H1 (cell line): ENCODE results near the gene CYP27B1. TPM values are rescaled to one million over a fixed set of nuclear protein-coding genes. Genes with fewer than 3 reads are reported as not detected.

Source experiments
- CTCF ChIA-PET: fragments of 300-600 bp; sonication (Branson Sonifier 250); formaldehyde crosslinking; loops from one replicate; lab custom pipeline; 2021; ENCODE audit not compliant: partially characterized antibody; lab: Charles Lee
- POLR2A ChIA-PET: fragments of 300-600 bp; sonication (Branson Sonifier 250); formaldehyde crosslinking; loops from one replicate; lab custom pipeline; 2021; ENCODE audit warnings: inconsistent platforms; ENCODE audit not compliant: partially characterized antibody; lab: Charles Lee
- DNase-seq, 2 experiments: peaks; one replicate each; pipeline versions ENCODE4 v3.0.0 to v3.0.0-alpha.2; 2010 to 2022; ENCODE audit warnings: low spot score in 2 of 2, low read depth in 1 of 2, mixed read lengths in 1 of 2
- FAIRE-seq: peaks from 2 replicates; lab custom pipeline; 2011; peaks lifted over from hg19 to GRCh38; lab: Jason Lieb, UNC
- H2AFZ ChIP-seq: 2 replicates; pipeline ENCODE4 v1.8.1; 2012; ENCODE audit warnings: low read length, inconsistent platforms
- H2AK5ac ChIP-seq: 2 replicates; pipeline ENCODE4 v1.6.1; 2013; ENCODE audit warnings: low read depth, low read length
- H2BK120ac ChIP-seq: replicated peaks from 2 replicates; pipeline ENCODE3; 2013; ENCODE audit warnings: low read depth, low read length, inconsistent platforms
- H2BK12ac ChIP-seq: 2 replicates; pipeline ENCODE4 v1.6.1; 2013; ENCODE audit warnings: low read depth, low read length
- H2BK15ac ChIP-seq: 2 replicates; pipeline ENCODE4 v1.6.1; 2013; ENCODE audit warnings: low read length
- H2BK20ac ChIP-seq: 2 replicates; pipeline ENCODE4 v1.6.1; 2013; ENCODE audit warnings: low read length
- H2BK5ac ChIP-seq: 2 replicates; pipeline ENCODE4 v1.6.1; 2013; ENCODE audit warnings: low read depth, low read length
- H3K14ac ChIP-seq: 2 replicates; pipeline ENCODE4 v1.6.1; 2013; ENCODE audit warnings: inconsistent platforms; ENCODE audit not compliant: insufficient read length
- H3K18ac ChIP-seq: 2 replicates; pipeline ENCODE4 v1.6.1; 2013; ENCODE audit warnings: low read length; ENCODE audit errors: extremely low read depth
- H3K23ac ChIP-seq: 2 replicates; pipeline ENCODE4 v1.6.1; 2013; ENCODE audit warnings: inconsistent platforms; ENCODE audit not compliant: insufficient read length
- H3K23me2 ChIP-seq: 2 replicates; pipeline ENCODE4 v1.6.1; 2013; ENCODE audit warnings: low read depth, low read length
- H3K27ac ChIP-seq: 2 replicates; pipeline ENCODE4 v1.6.1; 2011; ENCODE audit warnings: low read depth, low read length, inconsistent platforms
- H3K27me3 ChIP-seq, 4 experiments: replicated peaks in 1 of 4; 1 replicate in 1 of 4; 2 replicates in 3 of 4; pipeline versions ENCODE4 v1.6.1 to v1.8.1; 2011 to 2013; ENCODE audit warnings: low read length in 3 of 4, mild to moderate bottlenecking in 3 of 4, inconsistent platforms in 2 of 4, mixed read lengths in 2 of 4, moderate library complexity in 1 of 4; ENCODE audit not compliant: control insufficient read depth in 3 of 4, insufficient read depth in 3 of 4; ENCODE audit errors: extremely low read depth in 1 of 4
- H3K36me3 ChIP-seq, 4 experiments: 2 replicates each; pipeline versions ENCODE4 v1.6.1 to v1.8.1; 2011 to 2013; ENCODE audit warnings: mild to moderate bottlenecking in 4 of 4, low read length in 3 of 4, moderate library complexity in 2 of 4, control low read depth in 1 of 4, inconsistent platforms in 1 of 4; ENCODE audit not compliant: insufficient read depth in 4 of 4, control insufficient read depth in 2 of 4
- H3K4ac ChIP-seq: replicated peaks from 2 replicates; pipeline ENCODE3; 2013; ENCODE audit warnings: low read length, low read depth, mixed read lengths, inconsistent platforms; ENCODE audit not compliant: insufficient read length
- H3K4me1 ChIP-seq, 4 experiments: replicated peaks in 1 of 4; 1 replicate in 1 of 4; 2 replicates in 3 of 4; pipeline versions ENCODE4 v1.6.1 to v1.8.1; 2011 to 2013; ENCODE audit warnings: low read length in 3 of 4, inconsistent platforms in 2 of 4, mixed read lengths in 1 of 4; ENCODE audit not compliant: insufficient read depth in 4 of 4, control insufficient read depth in 3 of 4
- H3K4me2 ChIP-seq, 2 experiments: 2 replicates each; pipeline versions ENCODE4 v1.6.1 to v1.8.1; 2011 to 2013; ENCODE audit warnings: low read depth in 2 of 2, low read length in 2 of 2, control low read depth in 1 of 2, inconsistent platforms in 1 of 2, mild to moderate bottlenecking in 1 of 2; ENCODE audit not compliant: insufficient read depth in 1 of 2
- H3K4me3 ChIP-seq, 4 experiments: fragments of 200-600, 300-600 bp in 1 of 4; sonication (generic), shearing (Covaris generic), sonication (Bioruptor Twin) in 1 of 4; 2 replicates each; pipeline versions ENCODE4 v1.5.1 to v1.8.1; 2011 to 2016; ENCODE audit warnings: low read length in 4 of 4, low read depth in 3 of 4, control low read depth in 2 of 4, inconsistent platforms in 2 of 4, mild to moderate bottlenecking in 2 of 4, mixed read lengths in 1 of 4, moderate library complexity in 1 of 4; ENCODE audit not compliant: insufficient read depth in 2 of 4; ENCODE audit errors: extremely low read depth in 1 of 4
- H3K56ac ChIP-seq: replicated peaks from 2 replicates; pipeline ENCODE3; 2013; ENCODE audit warnings: low read depth, mild to moderate bottlenecking, mixed read lengths, low read length, inconsistent platforms; ENCODE audit not compliant: insufficient read length
- H3K79me1 ChIP-seq: 2 replicates; pipeline ENCODE4 v1.6.1; 2013; ENCODE audit warnings: low read depth, low read length, control low read depth
- H3K79me2 ChIP-seq, 2 experiments: 2 replicates each; pipeline versions ENCODE4 v1.6.1 to v1.8.1; 2012 to 2013; ENCODE audit warnings: low read length in 2 of 2, mild to moderate bottlenecking in 2 of 2, inconsistent platforms in 1 of 2; ENCODE audit not compliant: insufficient read depth in 2 of 2, control insufficient read depth in 1 of 2
- H3K9ac ChIP-seq, 4 experiments: replicated peaks in 1 of 4; 1 replicate in 1 of 4; 2 replicates in 3 of 4; pipeline versions ENCODE4 v1.6.1 to v1.8.1; 2011 to 2013; ENCODE audit warnings: low read depth in 3 of 4, low read length in 3 of 4, control low read depth in 2 of 4, mild to moderate bottlenecking in 2 of 4, moderate library complexity in 2 of 4, inconsistent platforms in 1 of 4; ENCODE audit errors: extremely low read depth in 1 of 4
- H3K9me3 ChIP-seq, 2 experiments: 2 replicates each; pipeline versions ENCODE4 v1.6.1 to v1.8.1; 2012 to 2013; ENCODE audit warnings: mild to moderate bottlenecking in 2 of 2, moderate library complexity in 2 of 2, control low read depth in 1 of 2, inconsistent platforms in 1 of 2, low read depth in 1 of 2, low read length in 1 of 2, mixed read lengths in 1 of 2; ENCODE audit not compliant: insufficient read depth in 2 of 2
- H4K20me1 ChIP-seq, 2 experiments: replicated peaks in 1 of 2; 2 replicates each; pipeline versions ENCODE3 to v1.8.1; 2011 to 2013; ENCODE audit warnings: inconsistent platforms in 2 of 2, low read length in 2 of 2, mild to moderate bottlenecking in 1 of 2; ENCODE audit not compliant: insufficient read depth in 2 of 2, control insufficient read depth in 1 of 2
- H4K5ac ChIP-seq: 2 replicates; pipeline ENCODE4 v1.6.1; 2013; ENCODE audit warnings: low read length, low read depth, mixed read lengths, inconsistent platforms; ENCODE audit not compliant: insufficient read length
- H4K8ac ChIP-seq: 2 replicates; pipeline ENCODE4 v1.8.0; 2013; ENCODE audit warnings: mild to moderate bottlenecking, moderate library complexity, low read length, inconsistent platforms; ENCODE audit not compliant: insufficient read depth; ENCODE audit errors: extremely low read depth
- H4K91ac ChIP-seq: replicated peaks from 2 replicates; pipeline ENCODE3; 2013; ENCODE audit warnings: low read length, mixed read lengths, inconsistent platforms; ENCODE audit not compliant: insufficient read length
- CTBP2 ChIP-seq: IDR thresholded peaks from 2 replicates; pipeline ENCODE4 v1.7.0; 2011; ENCODE audit warnings: borderline replicate concordance, mild to moderate bottlenecking, moderate library complexity, mixed read lengths, low read length; ENCODE audit not compliant: insufficient read depth, insufficient read length
- SP1 ChIP-seq: IDR thresholded peaks from 2 replicates; pipeline ENCODE4 v1.6.1; 2011; ENCODE audit warnings: low read depth, low read length
- WGBS, 2 experiments: shearing (Covaris generic) in 1 of 2; methylation state at CpG; one replicate each; pipeline versions ENCODE4 v1.1.6 to v1.1.7; 2013 to 2015; ENCODE audit warnings: low lambda C conversion rate in 2 of 2, mixed read lengths in 2 of 2, inconsistent platforms in 1 of 2, low coverage in 1 of 2, missing lambda C conversion rate in 1 of 2; ENCODE audit not compliant: insufficient replicate concordance in 2 of 2, insufficient coverage in 1 of 2, insufficient read length in 1 of 2; ENCODE audit errors: extremely low coverage in 1 of 2, missing lambda C conversion rate in 1 of 2; 5-methylcytosine and 5-hydroxymethylcytosine counted together
- polyA plus RNA-seq, 7 experiments: library from polyadenylated mRNA; depleted of rRNA in 3 of 7; stranded (reverse) in 5 of 7; unstranded in 2 of 7; fragments of >200 nt in 5 of 7; fragments of 200-250 nt in 2 of 7; gene quantifications; 1 replicate in 5 of 7; 2 replicates in 1 of 7; 4 replicates in 1 of 7; pipeline versions ENCODE4 v1.2.1 to v1.2.3, GENCODE V29; 2011 to 2013; ENCODE audit warnings: missing spikeins in 2 of 7, mixed read lengths in 2 of 7
- total RNA-seq: library from RNA; stranded (reverse); fragmentation: NEBNext Ultra II Directional; extraction: Animal tissue kit (Norgen Biotek cat#: 25700); gene quantifications from 2 replicates; pipeline ENCODE4 v1.2.1, GENCODE V29; 2021
- TF ChIP-seq, protein P1 (sequence below): IDR thresholded peaks from 2 replicates; pipeline ENCODE4 v1.6.1; 2011; ENCODE audit warnings: low read depth, mild to moderate bottlenecking, low read length; ENCODE audit not compliant: insufficient read depth

The CYP27B1 gene
- total and polyA plus RNA-seq, 2 of the 8 experiments (the other 6 are each of a cell fraction or from before 2014, with no cell fraction given) = 2.9 to 3.3 TPM

DNA sequence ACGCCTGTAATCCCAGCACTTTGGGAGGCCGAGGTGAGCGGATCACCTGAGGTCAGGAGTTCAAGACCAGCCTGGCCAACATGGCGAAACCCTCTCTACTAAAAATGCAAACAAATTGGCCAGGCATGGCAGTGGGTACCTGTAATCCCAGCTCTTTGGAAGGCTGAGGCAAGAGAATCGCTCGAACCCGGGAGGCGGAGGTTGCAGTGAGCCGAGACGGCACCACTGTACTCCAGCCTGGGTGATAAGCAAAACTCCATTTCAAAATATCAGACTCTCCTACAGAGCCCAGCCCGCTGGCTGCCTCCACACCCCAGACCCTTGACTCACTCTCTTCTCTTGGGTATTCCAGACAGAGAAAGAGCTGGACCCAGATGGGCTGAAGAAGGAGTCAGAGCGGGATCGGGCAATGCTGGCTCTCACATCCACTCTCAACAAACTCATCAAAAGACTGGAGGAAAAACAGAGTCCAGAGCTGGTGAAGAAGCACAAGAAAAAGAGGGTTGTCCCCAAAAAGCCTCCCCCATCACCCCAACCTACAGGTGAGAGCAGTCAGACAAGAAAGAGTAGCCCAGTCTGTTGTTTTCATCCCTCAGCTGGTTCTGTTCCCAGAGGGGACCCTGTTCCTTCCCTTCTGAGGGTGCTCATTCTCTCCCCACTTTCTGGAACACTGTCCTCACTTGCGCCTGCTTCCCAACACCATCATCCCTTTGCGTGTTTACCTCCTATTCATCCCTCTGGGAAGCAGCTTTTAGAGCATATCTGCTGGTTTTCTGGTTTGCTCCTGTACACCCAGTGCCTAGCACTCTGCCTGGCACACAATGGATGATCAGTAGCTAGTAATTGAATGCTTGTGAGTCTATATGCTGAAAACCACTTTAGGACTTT, 48.0 kb downstream of the CYP27B1 start:
- Histone ChIP-seq H3K23ac (no peak overlapping the region), H2AFZ (no peak overlapping the region), H3K4me2 (no peak overlapping the region), H4K91ac (no peak overlapping the region), H3K36me3 (peaks cover 0 to 22% (median 5%) of the 10 kb centered on the region in 4 experiments; a peak in 4 of 8 replicates), H2AK5ac (no peak overlapping the region), H2BK120ac (no peak overlapping the region), H2BK15ac (no peak overlapping the region), H4K5ac (no peak overlapping the region), H2BK5ac (no peak overlapping the region), H3K9me3 (no peaks in the 10 kb centered on the region), H3K4me3 (no peak overlapping the region), H3K4ac (no peak overlapping the region), H3K14ac (no peak overlapping the region), H4K8ac (no peak overlapping the region), H2BK20ac (no peak overlapping the region), H3K9ac (no peak overlapping the region), H3K4me1 (no peaks in the 10 kb centered on the region), H3K79me2 (no peaks in the 10 kb centered on the region), H3K18ac (no peak overlapping the region), H3K56ac (no peak overlapping the region), H2BK12ac (no peak overlapping the region), H3K27me3 (peaks cover 0 to 4% (median 1%) of the 10 kb centered on the region in 4 experiments; a peak in 3 of 7 replicates), H4K20me1 (peaks cover 0 to 3% of the 10 kb centered on the region in 2 experiments), H3K79me1 (no peaks in the 10 kb centered on the region), H3K23me2 (no peaks in the 10 kb centered on the region), H3K27ac (no peak overlapping the region)
- POLR2A ChIA-PET = interaction anchor here (0.6 to 1.4 kb wide), 4 partner anchors 8 to 74 kb away, joined by 3 read pairs; no protein-coding TSS in a partner anchor
- no peak for FAIRE-seq
- no peak for TF ChIP-seq SP1
- TF ChIP-seq CTBP2 = no peak
- TF ChIP-seq, protein P1, sequence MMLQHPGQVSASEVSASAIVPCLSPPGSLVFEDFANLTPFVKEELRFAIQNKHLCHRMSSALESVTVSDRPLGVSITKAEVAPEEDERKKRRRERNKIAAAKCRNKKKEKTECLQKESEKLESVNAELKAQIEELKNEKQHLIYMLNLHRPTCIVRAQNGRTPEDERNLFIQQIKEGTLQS = no peak
- DNase-seq = peak in 1 of 2 experiments; percentile 4
- 88% methylated on average over 15 of the region's 15 CpGs; no CpG with 5 or more reads in 1 of the 2 experiments for WGBS, 2 experiments
- CTCF ChIA-PET = interaction anchor here (1.2 to 11.7 kb wide), 7 partner anchors 12 to 134 kb away, joined by 3 to 149 read pairs (median 4); partner anchors contain the start of genes AGAP2, B4GALNT1 and OS9
